Left colon (tissue), 2 donors: Measurements from ENCODE around the gene SHLD3. TPM values are rescaled to one million over a fixed set of nuclear protein-coding genes. Genes with fewer than 3 reads are reported as not detected.
"Not testable (repeated sequence)": the region's sequence is repeated elsewhere in the genome, so short reads cannot be mapped to it uniquely, and the experiment has no call there.

Experiments used
- ATAC-seq: fragments of 200-7000 bp; cut with Tn5 transposase; one replicate; pipeline ENCODE4 v1.9.1; 2020; ENCODE audit warnings: mild to moderate bottlenecking, moderate library complexity
- DNase-seq, 2 donors: peaks; one replicate each; pipeline ENCODE4 v3.0.0-alpha.2; 2020
- intact Hi-C, 2 donors: fragments of 100-400 bp; cut with DNase I in 1 of 2; cut with micrococcal nuclease in 1 of 2; formaldehyde crosslinking; loops; one replicate each; pipeline versions ENCODE4 v1.11.2 to v1.14.0; 2022; cut with DNase I, micrococcal nuclease
- long read RNA-seq: library from polyadenylated mRNA; unstranded; transcript quantifications from one replicate; pipeline ENCODE4 v2.0.0, GENCODE V29; 2021
- total RNA-seq, 2 donors: library from RNA; stranded (reverse); fragmentation: NEBNext Ultra II Directional; extraction: Animal tissue kit (Norgen Biotek cat#: 25700); gene quantifications; one replicate each; pipeline ENCODE4 v1.2.1, GENCODE V29; 2021
- donor health status: DM: no; HTN: no; CAD: no.
- donor health status: DM: yes; HTN: yes; CAD: no.

Gene SHLD3, protein sequence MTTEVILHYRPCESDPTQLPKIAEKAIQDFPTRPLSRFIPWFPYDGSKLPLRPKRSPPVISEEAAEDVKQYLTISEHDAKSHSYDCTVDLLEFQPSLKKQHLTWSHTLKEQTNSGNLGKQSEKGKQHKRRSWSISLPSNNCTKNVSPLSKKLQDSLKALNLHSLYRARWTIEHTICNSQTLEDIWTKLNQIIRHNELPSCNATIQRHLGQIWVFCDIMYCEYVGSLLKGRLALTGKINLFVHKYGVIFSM
- 1 to 10 TPM; 3.0 to 3.5 TPM for total RNA-seq
- long read RNA-seq, partial matches to known transcripts = 0 of 3 reads
- long read RNA-seq, other reads (novel, unspliced or antisense) = 0 of 3 reads

DNA sequence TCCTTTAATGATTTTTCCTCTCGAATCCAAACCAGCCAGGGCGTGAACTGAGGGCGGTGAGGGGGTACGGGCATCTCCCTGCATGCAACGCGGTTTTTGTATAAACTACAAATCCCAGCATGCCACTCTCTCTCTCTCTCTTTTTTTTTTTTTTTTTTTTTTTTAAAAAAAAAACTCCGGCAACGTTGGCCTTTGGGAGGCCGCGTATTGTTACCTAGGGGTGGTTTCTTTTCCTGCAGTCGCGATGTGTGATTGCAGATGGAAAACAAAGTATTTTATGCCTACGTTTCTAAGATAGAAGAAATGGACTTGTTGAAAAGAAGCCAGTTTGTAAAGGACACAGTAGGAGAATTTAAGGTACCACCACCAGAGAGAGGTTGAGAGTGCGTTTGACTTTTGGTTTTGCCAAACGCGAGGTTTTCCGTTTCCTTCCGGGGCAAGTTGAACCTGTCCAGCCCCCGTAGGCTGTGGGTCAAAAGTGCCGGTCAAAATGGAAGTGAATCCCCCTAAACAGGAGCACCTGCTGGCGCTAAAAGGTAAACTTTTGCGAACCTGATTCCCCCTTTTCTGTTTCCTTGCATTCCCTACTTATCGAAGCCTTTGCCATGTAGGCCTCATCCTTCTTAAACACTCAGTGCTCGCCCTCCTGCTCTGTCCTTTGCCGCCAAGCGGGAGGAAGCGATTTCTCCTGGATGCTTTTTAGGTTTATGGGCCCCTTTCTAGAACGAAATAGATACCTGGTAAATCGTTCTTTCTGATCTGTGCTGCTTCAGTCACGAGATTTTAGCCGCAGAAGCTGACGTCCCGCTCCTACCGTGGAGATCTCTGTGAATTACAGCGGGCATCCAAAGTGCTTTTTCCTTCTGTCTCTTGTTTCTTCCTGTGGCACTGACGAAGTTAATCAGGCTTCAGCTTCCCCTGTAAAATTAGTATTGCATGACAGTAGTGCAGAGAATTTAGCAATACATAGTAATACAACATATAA is at the start of gene SHLD3, which contains the start of gene TRAPPC13:
SHLD3 (plus strand) TSS at position 457 of the 985 bp plus-strand sequence. CDS start 4,561 bp downstream, outside the sequence.
TRAPPC13 (plus strand) TSS at position 457 of the 985 bp plus-strand sequence; CDS start at position 491, 34 bp downstream.
- DNase-seq (peak; percentile 77 to 87), ATAC-seq (peak; percentile 86)
- intact Hi-C loops = no loop called here

DNA sequence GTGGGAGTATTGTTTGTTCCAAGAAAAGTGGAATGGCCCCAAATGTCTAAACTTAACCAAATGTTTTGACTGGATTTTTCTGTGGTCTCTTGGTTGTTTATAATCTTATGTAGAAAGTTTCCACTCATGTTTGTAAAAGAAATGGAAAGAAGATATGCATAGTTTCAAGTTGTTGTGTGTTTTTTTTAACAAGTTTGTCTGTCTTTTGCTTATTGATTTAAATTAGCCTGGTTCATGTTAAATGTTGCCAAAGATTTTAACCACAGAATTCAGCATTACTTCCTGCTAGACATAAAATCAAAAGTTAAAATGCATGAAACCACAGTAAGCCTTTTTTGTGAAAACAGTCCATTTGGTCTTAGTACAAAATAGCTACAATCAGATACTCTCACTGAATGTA is 47.7 kb upstream of the SHLD3 start:
- intact Hi-C loops = no loop called here
- ATAC-seq (no peak), DNase-seq (no peak)

DNA sequence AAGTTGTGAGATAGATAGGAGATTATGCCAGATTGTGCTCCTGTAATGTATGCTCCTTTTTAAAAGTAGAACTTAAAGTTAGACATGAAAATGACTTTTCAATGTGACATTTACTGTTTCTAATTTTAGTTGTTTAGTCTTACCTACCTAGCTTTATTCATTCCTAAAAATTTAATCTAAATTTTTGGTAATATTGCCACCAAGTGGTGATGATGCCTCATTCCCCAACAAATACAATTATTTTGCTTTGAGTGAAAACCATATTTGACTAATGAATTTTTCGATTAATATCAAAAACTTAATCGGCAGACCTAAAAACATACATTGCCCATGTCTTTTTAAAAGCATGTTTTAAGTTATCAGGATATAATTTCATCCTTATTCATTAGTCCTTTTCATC is 36.1 kb upstream of the SHLD3 start:
- ATAC-seq (no peak), DNase-seq (no peak)
- intact Hi-C loops = no loop called here

DNA sequence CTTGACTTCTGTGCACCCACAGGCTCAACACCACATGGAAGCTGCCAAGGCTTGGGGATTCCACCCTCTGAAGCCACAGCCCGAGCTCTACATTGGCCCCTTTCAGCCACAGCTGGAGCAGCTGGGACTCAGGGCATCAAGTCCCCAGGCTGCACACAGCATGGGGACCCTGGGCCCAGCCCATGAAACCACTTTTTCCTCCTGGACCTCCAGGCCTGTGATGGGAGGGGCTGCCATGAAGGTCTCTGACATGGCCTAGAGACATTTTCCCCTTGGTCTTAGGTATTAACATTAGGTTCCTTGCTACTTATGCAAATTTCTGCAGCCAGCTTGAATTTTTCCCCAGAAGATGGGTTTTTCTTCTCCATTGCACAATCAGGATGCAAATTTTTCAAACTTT is 23.1 kb upstream of the SHLD3 start:
- ATAC-seq, DNase-seq, intact Hi-C loops: not testable (repeated sequence)

DNA sequence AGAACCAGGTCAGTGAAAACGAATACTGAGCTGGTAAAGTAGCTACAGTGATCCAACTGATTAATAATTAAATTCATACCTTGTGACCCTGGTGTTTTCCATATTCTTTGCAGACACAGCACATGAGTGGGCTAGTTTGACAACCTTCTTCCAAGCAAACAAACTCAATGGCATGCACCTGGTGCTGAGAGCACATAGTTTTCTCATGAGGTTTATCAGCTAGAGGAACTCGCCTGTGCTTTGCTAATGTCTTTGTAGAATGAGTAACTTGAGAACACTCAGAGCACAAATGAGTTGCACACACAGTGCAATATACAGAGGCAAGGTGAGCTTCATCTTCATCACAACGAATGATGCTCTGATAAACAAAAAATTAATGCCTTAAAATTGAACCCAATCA is 13.3 kb upstream of the SHLD3 start:
- DNase-seq = no peak
- no peak for ATAC-seq
- intact Hi-C loops = no loop called here

DNA sequence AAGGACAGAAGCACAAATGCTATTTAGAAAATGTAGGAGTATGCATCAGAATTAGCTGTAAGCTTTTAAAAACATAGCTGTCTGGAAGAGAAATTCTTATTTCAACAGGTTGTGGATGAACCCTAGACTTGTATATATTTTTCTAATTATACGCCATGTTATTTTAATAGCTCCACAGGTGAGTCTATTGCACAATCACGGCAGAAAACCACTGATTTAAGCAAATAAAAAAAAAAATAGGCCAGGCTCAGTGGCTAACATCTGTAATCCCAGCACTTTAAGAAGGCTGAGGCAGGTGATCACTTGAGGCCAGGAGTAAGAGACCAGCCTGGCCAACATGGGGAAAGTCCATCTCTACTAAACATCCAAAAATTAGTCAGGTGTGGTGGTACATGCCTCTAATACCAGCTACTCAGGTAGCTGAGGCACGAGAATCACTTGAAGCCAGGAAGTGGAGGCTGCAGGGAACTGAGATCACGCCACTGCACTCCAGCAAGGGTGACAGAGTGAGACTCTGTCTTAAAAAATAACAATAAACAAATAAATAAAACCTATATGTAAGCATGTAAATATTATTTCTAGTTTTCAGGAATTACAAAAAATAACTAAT is 12.4 kb upstream of the SHLD3 start:
- intact Hi-C loops = no loop called here
- ATAC-seq (no peak), DNase-seq (no peak)

DNA sequence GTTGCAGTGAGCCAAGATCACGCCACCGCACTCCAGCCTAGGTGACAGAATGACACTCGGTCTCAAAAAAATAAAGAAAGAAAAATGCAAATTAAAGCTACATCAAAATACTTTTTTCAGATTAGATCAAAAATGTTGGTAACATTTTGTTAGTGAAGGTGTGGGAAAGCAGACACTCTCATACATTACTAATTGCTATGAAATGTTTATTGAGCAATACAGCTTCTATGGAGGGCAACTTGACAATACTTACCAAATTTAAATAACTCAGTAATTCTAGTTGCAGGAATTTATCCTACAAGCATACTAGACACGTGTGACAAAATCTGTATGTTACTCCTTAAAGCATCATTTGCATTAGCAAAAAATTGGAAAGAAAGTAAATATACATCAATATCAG is 4.8 kb upstream of the SHLD3 start:
- intact Hi-C loops = no loop called here
- ATAC-seq = no peak
- DNase-seq = no peak

DNA sequence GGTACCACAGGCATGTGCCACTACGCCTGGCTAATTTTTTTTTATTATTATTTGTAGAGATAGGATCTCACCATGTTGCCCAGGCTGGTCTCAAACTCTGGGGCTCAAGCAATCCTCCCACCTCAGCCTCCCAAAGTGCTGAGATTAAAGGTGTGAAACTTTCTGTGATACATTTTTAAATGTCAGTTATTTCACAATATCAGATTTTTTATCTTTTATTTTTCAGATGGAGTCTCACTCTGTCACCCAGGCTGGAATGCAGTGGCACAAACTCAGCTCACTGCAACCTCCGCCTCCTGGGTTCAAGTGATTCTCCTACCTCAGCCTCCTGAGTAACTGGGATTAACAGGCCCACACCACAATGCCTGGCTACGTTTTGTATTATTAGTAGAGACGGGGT is 2.9 kb upstream of the SHLD3 start:
- intact Hi-C loops, ATAC-seq, DNase-seq: not testable (repeated sequence)

DNA sequence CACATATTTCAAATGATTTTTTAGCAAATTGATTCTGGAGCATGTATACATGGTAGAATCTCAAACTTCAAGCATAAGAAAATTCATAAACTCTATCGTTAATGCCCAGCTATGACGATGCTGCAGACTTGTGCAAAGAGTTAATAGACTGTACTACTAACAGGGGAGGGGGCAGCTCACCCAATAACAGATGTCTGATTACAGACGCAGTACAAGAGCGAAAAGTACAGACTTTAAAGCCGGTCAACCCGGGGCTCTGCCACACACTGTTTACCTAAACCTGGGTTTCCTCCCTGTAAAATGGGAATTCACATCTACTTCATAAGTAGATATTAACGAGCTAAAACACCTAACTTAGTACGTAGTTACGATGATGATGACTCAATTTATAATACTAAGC is 1.3 kb upstream of the SHLD3 start:
- intact Hi-C loops = no loop called here
- DNase-seq (peak in 1 of 2 donors; percentile 7), ATAC-seq (no peak)

DNA sequence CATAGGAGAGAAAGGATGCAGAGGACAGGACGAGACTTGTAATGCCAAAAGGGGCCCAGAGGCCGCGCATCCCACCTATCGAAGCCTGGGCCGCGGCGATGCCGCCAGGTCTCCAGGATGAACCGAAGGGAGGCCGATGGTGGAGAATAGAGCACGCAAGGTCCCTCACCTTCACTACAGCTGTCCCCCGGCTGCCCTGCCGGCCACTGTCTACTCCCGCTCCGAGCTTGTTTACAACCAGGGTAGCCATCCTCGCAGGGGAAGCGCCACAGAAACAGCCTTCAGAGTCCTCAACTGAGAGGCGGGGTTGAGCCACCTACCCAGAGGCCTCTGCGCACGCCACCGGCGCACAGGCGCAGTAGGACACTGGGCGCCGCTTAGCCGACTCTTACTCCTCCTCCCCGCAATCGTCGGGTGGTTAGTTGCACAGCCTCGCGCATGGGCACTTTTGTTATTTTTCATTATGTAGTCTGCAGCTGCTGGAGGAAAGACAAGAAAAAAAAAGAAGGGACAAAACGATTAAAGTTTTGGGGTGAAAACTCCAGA is 729 bp upstream of the SHLD3 start, which contains the start of gene TRIM23:
TRIM23 (minus strand) TSS at position 309 of the 546 bp plus-strand sequence; CDS start at position 250, 59 bp downstream.
- intact Hi-C loops = no loop called here
- ATAC-seq = peak; percentile 95
- peak; percentile 92 to 94 for DNase-seq

DNA sequence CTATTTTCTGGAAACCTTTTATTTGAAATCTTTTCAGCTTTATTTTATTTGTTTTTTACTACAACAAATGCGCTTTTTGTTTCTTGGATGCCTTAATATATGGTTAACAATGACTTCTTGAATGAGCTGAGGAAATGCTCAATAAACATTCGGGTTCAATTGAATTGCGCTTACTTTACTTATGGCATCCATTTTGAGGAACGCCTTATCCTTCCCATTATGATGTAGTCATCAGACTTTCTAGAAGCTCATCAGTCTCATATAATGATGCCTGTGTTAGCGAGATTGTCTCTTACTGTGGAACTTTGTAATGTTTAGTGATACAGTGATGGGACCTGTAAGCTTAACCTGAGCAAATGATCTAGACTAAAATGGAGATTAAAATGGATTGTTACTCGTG is 916 bp downstream of the SHLD3 start:
- ATAC-seq (no peak), DNase-seq (no peak)
- intact Hi-C loops = no loop called here

DNA sequence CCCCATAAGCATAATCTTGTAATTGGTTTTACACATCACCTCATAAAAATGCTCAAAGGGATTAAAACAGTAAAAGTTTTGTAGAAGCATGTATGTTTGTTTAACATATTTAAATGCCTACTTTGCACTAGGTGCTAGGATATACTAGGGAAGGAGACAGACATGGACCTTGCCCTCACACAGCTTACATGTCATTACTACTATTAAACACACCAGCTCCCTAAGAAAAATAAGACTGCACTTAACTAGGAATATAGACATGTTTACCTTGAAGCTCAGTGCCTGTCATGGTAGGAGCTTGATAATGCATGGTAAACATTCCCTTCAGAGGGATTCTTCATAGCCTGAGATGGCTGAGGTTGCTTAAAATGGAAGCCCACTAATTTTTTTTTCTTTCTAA is 6.2 kb downstream of the SHLD3 start:
- DNase-seq = no peak

DNA sequence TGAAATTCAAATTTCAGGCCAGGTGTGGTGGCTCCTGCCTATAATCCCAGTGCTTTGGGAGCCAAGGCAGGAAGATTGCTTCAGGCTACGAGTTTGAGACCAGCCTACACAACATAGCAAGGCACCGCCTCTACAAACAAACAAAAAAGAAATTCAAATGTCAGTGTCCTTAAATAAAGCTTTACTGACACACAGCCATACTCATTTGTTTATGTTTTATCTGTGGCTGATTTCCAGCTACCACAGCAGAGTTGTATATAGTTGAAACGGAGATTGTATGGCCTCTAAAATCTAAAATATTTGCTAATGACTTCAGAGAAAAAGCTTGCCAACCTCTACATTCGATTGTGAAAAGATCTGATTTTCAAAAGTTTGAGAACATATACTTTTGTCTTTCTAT is 15.4 kb downstream of the SHLD3 start:
- intact Hi-C loops = no loop called here
- no peak for DNase-seq
- ATAC-seq = no peak

More for the DNA sequence above, 6.2 kb downstream of the SHLD3 start:
- intact Hi-C loops = no loop called here
- ATAC-seq = peak; percentile 43

DNA sequence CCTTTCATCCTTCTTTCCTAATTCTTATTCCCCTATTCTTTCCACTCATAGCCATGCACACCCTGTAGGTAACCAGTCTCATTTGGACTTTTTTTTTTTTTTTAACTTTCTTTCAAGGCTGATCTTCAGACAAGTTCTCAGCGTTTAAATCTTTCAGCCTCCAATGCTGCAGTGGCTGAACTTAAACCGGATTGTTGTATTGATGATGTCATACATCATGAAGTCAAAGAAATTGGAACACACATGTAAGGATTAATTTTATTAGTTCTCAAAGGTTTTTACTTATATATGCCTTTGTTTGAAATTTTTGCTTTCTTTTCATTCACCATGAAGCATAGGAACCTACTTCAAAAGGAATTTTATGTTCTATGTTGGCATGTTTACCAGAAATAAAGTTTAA is 22.1 kb downstream of the SHLD3 start:
- no peak for ATAC-seq
- no peak for DNase-seq
- intact Hi-C loops = no loop called here

DNA sequence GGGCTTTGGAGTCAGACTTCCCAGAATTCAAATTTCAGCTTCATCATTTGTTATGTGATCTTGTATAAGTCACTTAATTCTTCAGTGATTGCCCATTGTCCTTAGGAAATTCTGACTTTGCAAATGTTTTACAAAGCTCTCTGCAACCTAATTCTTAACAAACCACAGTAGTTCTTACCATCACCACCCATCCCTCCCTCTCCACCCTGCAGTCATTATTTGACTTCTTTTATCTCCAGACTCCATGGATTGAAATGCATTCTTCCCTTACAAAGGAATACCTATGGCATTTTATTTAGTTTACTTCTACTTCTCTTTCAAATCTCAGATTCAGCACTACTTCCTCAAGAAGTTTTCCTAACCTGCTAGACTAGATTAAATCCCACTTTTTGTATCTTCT is 23.1 kb downstream of the SHLD3 start:
- DNase-seq = no peak
- ATAC-seq = no peak
- intact Hi-C loops = no loop called here

DNA sequence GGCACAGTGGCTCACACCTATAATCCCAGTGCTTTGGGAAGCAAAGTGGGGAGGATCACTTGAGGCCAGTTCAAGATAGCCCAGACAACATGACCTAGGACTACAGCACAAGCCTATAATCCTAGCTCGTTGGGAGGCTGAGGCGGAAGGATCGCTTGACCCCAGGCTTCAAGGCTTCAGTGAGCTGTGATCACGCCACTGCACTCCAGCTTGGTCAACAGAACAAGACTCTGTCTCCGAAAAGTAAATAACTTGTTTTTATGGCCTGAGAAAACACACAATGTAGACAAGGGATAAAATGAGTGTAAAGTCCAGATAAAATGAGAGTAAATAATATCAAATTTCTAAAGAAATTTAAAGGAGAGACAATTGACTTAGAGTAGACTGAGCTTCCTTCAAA is 26.3 kb downstream of the SHLD3 start:
- ATAC-seq = peak; percentile 92
- peak; percentile 38 to 66 for DNase-seq

DNA sequence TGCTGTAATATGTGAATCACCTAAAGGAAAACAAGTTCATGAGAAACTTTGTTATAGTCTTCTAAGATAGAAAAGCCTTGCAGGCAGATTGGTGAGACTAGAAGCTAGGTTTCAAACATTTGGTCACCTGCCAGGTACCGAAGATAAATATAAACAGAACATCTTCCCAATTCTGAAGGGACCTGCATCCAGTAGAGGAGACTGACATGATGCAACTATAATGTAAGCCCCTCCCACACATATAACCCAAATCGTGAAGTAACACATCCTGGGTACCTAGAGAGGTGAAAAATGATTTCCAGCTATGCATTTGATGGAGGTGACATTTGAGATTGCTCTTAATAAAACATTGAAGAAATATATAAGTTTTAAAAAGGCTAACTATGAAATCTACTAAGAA is 29.9 kb downstream of the SHLD3 start:
- no peak for DNase-seq
- intact Hi-C loops = no loop called here
- ATAC-seq = no peak

More for the DNA sequence above, 26.3 kb downstream of the SHLD3 start:
- intact Hi-C loops = no loop called here

DNA sequence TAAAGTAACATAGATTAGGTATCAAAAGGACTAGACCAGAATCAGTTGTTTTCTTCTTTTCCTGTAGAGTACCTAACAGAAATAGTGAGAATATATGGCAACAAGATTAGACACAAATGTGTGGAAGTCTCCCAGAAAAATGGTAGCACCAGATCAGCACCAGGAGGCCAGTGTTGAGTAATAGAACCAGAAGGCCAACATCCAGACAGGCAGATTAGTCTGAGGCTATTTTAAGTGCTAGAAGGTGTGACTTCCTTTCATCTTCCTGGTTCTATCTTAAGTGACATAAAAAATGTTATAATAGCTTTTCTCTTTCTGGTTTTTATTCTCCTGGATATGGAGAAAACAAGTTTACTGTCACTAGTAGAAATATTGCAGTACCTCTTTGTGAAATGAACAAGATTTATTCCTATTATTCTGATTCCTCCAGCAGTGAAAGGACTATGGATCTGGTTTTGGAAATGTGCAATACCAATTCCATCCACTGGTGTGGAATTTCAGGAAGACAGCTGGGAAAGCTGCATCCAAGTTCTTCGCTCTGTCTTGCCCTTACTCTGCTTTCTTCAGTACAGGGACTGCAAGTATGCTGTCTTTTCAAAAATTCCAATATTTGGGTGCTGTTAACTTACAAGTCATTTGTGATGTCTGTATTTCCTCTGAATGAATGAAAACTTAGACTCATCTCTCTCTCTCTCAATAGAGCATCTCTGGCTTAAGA is 39.1 kb downstream of the SHLD3 start:
- DNase-seq (no peak), ATAC-seq (no peak)
- intact Hi-C loops = no loop called here
